Stimulated activated memory B cell treated with anti-CD40 and anti-IgM and Interleukin-4, amounts not matched to agents 10 μg/mL and 1 μg/mL and 100 μg/mL, for 72 hours (primary cell): ENCODE data around the gene TARBP1.
"Not testable (repeated sequence)": the region's sequence is repeated elsewhere in the genome, so short reads cannot be mapped to it uniquely, and the experiment has no call there.

ENCODE experiments used
- ATAC-seq: fragments of 150-1000 bp; cut with Tn5 transposase; 2 replicates; pipeline ENCODE4 v1.10.0; 2021
- H3K27ac Mint-ChIP-seq: one replicate; pipeline ENCODE4 v1.8.0; 2022; ENCODE audit warnings: mild to moderate bottlenecking, mixed read lengths
- H3K27me3 Mint-ChIP-seq: one replicate; pipeline ENCODE4 v1.8.0; 2022; ENCODE audit warnings: mixed read lengths
- H3K36me3 Mint-ChIP-seq: one replicate; pipeline ENCODE4 v1.8.0; 2022; ENCODE audit warnings: mixed read lengths
- H3K4me1 Mint-ChIP-seq: one replicate; pipeline ENCODE4 v1.8.0; 2022; ENCODE audit warnings: mixed read lengths
- H3K4me3 Mint-ChIP-seq: one replicate; pipeline ENCODE4 v1.8.0; 2022; ENCODE audit warnings: mild to moderate bottlenecking, moderate library complexity, mixed read lengths
- H3K9me3 Mint-ChIP-seq: one replicate; pipeline ENCODE4 v1.8.0; 2022; ENCODE audit warnings: mixed read lengths

Gene TARBP1, protein sequence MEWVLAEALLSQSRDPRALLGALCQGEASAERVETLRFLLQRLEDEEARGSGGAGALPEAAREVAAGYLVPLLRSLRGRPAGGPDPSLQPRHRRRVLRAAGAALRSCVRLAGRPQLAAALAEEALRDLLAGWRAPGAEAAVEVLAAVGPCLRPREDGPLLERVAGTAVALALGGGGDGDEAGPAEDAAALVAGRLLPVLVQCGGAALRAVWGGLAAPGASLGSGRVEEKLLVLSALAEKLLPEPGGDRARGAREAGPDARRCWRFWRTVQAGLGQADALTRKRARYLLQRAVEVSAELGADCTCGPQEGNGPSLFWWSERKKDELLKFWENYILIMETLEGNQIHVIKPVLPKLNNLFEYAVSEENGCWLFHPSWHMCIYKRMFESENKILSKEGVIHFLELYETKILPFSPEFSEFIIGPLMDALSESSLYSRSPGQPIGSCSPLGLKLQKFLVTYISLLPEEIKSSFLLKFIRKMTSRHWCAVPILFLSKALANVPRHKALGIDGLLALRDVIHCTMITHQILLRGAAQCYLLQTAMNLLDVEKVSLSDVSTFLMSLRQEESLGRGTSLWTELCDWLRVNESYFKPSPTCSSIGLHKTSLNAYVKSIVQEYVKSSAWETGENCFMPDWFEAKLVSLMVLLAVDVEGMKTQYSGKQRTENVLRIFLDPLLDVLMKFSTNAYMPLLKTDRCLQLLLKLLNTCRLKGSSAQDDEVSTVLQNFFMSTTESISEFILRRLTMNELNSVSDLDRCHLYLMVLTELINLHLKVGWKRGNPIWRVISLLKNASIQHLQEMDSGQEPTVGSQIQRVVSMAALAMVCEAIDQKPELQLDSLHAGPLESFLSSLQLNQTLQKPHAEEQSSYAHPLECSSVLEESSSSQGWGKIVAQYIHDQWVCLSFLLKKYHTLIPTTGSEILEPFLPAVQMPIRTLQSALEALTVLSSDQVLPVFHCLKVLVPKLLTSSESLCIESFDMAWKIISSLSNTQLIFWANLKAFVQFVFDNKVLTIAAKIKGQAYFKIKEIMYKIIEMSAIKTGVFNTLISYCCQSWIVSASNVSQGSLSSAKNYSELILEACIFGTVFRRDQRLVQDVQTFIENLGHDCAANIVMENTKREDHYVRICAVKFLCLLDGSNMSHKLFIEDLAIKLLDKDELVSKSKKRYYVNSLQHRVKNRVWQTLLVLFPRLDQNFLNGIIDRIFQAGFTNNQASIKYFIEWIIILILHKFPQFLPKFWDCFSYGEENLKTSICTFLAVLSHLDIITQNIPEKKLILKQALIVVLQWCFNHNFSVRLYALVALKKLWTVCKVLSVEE (N-terminal part only)

DNA sequence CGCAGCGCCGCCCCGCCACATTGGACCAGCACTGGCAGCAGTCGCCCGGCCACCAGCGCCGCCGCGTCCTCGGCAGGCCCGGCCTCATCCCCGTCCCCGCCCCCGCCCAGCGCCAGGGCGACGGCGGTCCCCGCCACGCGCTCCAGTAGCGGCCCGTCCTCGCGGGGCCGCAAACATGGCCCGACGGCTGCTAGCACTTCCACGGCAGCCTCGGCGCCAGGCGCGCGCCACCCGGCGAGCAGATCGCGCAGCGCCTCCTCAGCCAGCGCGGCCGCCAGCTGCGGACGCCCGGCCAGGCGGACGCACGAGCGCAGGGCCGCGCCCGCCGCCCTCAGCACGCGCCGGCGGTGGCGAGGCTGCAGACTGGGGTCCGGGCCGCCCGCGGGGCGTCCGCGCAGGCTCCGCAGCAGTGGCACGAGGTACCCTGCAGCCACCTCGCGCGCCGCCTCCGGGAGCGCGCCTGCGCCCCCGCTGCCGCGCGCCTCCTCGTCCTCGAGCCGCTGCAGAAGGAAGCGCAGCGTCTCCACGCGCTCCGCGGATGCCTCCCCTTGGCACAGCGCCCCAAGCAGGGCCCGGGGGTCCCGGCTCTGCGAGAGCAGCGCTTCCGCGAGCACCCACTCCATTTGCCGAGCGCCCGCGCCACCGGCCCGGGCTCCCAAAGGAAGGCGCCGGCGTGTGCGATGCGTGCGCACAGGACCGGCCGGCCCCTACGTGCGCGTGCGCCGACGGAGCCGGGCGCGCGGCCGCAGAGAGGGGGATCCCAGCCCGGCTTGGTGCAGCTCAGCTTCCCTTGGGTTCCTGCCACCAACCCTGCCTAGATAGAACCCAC is at the start of gene TARBP1:
TARBP1 (minus strand) TSS at position 699 of the 829 bp plus-strand sequence; CDS start at position 623, 76 bp downstream.
- Mint-ChIP-seq H3K9me3 (no peaks in the 10 kb centered on the region), H3K27me3 (no peaks in the 10 kb centered on the region), H3K27ac (peak within 1 kb of the TSS; percentile 70), H3K4me1 (peaks cover 34% of the 10 kb centered on the region), H3K4me3 (peak within 1 kb of the TSS; percentile 77), H3K36me3 (peaks cover 15% of the 10 kb centered on the region)
- ATAC-seq: peak; percentile 88

DNA sequence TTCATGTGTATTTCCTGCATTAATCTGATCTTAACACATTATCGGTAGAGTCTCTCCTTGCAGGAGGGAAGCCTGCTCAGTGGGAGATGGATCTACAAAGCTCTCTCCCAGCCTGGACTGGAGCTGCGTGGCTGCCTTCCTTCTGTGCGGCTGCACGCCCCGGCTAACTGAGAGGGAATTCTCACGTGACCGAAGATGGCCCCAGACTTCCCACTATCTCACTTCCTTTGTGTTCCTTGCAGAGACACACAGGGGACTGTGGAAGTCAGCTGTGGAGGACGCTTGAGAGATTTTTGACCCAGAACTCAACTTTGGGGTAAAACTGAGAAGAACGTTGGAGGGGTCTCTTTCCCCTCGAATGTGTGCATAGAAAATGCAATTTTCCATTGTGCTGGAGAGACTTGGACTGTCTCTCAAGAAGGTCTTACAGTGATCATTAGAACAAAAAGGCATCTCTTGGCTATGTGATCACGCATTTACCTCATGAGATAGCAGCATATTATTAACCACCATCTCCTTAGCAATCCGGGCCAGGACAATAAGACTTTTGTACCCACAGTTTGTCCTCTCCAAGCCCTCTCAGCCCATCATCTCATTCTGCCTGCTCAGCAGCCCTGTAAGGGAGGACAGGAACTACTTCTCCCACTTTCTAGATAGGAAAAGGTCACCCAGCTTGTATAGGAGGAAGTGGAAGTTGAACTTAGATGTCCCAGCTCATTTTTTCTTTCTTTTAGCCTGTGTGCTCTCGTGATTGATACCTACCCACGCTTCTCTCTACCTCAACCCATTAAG is 49.3 kb upstream of the TARBP1 start:
- peaks cover 25% of the 10 kb centered on the region for H3K4me1 Mint-ChIP-seq
- peak; percentile 57 for ATAC-seq
- no peaks in the 10 kb centered on the region for H3K9me3 Mint-ChIP-seq
- H3K36me3 Mint-ChIP-seq: no peaks in the 10 kb centered on the region
- H3K27ac Mint-ChIP-seq: peak overlapping the region; percentile 19
- no peaks in the 10 kb centered on the region for H3K27me3 Mint-ChIP-seq
- no peak overlapping the region for H3K4me3 Mint-ChIP-seq

DNA sequence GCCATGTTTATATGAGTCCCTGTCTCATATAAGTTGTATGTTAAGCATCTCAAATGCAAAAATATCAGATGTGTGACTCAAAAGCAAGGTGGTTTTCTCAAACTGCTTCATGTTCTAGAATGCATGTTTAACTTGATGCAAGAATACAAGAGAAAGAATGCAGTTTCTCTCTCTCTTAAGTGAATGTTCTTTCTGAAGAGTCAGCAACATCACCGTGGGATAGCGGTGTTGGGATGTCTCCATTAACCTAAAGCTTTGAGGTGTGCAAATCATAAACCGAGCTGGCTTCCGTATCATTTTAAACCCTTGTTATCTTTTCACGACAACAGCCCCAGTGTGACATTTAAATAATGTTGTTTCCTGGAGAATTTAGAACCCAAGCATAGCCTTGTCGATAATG is 48.4 kb upstream of the TARBP1 start:
- Mint-ChIP-seq H3K9me3 (no peaks in the 10 kb centered on the region), H3K4me3 (no peak overlapping the region), H3K4me1 (peaks cover 25% of the 10 kb centered on the region), H3K27me3 (no peaks in the 10 kb centered on the region), H3K36me3 (no peaks in the 10 kb centered on the region), H3K27ac (no peak overlapping the region)
- ATAC-seq: no peak

DNA sequence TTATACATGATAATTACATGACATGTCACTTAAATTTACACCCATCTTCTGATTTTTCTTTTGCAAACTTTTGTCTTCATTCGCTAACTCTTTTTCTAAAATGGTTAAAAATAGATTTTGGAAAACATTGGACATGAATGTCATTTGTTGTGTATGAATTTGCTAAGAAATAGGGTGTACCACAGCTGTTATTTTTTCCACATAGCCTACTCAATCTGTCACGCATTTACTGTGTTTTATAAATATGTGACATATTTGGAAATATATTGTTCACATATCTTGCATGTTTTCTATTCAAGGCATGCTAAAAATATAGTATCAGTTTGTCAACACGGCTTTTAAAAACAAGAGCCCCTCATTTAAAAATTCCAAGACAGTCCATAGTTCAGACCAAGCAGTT is 47.9 kb upstream of the TARBP1 start:
- no peak overlapping the region for H3K4me3 Mint-ChIP-seq
- no peaks in the 10 kb centered on the region for H3K27me3 Mint-ChIP-seq
- no peaks in the 10 kb centered on the region for H3K36me3 Mint-ChIP-seq
- no peak for ATAC-seq
- H3K4me1 Mint-ChIP-seq: peaks cover 25% of the 10 kb centered on the region
- no peak overlapping the region for H3K27ac Mint-ChIP-seq
- H3K9me3 Mint-ChIP-seq: no peaks in the 10 kb centered on the region

DNA sequence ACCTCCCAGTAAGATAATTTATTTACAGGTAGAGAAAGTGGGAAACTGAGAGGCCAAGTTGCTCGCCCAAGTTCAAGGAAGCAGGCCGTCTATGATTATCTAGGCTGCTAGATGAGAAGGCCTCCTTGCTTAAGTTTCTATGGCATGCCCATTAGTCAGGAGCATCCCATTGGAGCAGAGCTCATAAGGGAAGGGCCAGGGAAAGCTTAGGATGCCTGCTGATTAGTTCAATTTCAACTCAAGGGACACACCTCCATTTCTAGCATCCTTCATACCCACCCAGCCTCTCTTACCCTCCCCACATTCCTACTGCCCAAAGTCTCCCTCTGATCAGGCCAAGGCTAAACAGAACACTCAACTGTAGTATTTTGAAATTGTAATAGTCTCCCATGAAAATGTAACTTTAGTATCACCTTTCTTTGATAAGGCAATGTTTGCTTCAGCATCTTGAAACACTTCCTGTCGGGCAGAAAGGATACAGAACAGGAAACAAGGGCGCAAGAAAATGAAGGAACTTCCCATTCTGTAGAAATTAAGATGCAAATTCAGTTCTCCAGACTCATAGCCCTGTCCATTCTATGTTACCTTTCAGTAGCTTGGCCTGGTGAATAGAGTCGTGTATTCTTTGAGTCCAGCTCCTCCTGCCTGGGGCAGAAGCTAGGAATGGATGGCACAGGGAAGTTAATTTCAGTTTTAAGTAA is 46.3 kb upstream of the TARBP1 start:
- Mint-ChIP-seq H3K27me3 (no peaks in the 10 kb centered on the region), H3K36me3 (no peaks in the 10 kb centered on the region), H3K27ac (no peak overlapping the region), H3K9me3 (no peaks in the 10 kb centered on the region), H3K4me3 (no peak overlapping the region), H3K4me1 (peaks cover 27% of the 10 kb centered on the region)
- ATAC-seq: no peak

DNA sequence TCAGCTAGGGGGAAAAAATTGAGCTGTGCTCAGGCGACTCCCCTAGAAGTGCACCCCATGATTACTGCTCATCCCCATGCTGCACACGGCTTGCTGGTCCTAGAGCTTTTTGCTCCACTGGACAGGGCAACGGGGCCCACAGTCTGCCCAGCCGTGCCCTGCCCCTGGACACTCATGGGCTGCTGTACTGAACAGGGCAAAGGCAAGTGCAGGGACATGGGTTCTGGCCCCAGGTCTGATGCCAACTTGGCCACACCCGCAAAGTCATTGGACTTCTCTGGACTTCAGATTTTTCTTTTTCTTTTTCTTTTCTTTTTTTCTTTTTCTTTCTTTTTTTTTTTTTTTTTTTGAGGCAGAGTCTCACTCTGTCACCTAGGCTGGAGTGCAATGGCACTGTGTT is 42.9 kb upstream of the TARBP1 start:
- Mint-ChIP-seq H3K4me1 (peaks cover 19% of the 10 kb centered on the region), H3K27ac (no peak overlapping the region), H3K9me3 (no peaks in the 10 kb centered on the region), H3K4me3 (no peak overlapping the region), H3K27me3 (no peaks in the 10 kb centered on the region), H3K36me3 (no peaks in the 10 kb centered on the region)
- no peak for ATAC-seq

DNA sequence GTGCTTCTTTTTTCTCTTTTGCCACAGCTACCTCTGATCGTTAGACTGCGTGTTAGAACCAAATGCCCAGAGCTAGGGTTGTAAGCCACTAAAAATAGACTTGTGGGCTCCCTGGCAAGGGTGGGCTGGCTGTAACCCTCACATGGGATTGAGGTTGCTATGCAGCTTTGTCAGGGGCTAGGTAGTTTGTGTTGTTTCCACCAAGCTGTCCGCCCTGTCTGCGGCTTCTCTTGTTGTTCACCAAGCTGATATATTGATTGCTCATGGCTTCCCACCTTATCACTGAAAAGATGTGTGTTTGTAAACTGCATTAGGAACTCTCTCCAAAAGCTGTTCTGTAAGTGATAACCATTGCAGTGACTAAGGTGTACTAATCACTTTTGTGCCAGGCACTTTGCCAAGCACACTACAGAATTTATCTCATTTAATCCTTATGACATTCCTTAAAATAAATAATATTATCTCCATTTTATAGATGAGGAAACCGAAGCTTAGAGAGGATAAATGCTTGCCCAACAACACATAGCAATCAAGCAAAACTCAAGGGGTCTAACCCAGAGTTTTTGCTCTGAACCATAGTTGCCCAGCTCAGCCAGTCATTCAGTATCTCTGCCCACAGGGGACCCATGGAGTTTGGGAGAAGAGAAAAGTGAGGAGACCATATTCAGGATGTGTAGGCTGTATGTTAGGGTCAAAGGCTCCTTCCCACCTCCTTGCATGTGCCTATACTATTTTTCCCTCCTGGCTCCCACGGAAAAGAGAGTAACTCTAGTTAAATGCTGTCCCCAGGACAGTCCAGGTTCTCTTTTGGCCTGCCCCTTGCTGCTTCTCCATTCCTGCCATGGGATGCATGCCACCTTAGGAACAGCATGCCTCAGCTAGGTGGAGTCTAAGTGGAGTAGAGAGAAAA is 42.2 kb upstream of the TARBP1 start:
- Mint-ChIP-seq H3K36me3 (no peaks in the 10 kb centered on the region), H3K4me1 (peaks cover 19% of the 10 kb centered on the region), H3K4me3 (no peak overlapping the region), H3K9me3 (no peaks in the 10 kb centered on the region), H3K27me3 (no peaks in the 10 kb centered on the region), H3K27ac (no peak overlapping the region)
- ATAC-seq: no peak

DNA sequence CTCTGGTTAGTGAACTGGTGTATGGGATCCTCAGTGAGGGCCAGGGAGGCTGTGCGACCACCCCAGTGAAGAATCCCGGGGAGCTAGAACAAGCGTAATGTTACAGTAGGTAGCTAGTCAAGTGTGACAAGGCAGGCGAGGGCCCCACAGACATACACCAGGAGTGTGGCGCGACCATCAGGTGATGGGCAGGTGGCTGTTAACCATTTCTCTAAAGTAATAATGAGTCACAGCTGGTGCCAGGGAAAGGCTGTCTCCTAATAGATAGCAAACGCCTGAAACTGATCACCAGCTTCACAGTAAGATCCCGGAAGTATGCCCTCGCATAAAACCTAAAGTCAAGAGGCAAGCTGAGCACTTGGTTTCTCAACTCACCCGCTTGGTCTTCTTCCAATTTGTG is 40.5 kb upstream of the TARBP1 start:
- H3K36me3 Mint-ChIP-seq: no peaks in the 10 kb centered on the region
- no peak for ATAC-seq
- H3K4me3 Mint-ChIP-seq: no peak overlapping the region
- H3K9me3 Mint-ChIP-seq: no peaks in the 10 kb centered on the region
- H3K27me3 Mint-ChIP-seq: no peaks in the 10 kb centered on the region
- H3K4me1 Mint-ChIP-seq: peaks cover 7% of the 10 kb centered on the region
- no peak overlapping the region for H3K27ac Mint-ChIP-seq

DNA sequence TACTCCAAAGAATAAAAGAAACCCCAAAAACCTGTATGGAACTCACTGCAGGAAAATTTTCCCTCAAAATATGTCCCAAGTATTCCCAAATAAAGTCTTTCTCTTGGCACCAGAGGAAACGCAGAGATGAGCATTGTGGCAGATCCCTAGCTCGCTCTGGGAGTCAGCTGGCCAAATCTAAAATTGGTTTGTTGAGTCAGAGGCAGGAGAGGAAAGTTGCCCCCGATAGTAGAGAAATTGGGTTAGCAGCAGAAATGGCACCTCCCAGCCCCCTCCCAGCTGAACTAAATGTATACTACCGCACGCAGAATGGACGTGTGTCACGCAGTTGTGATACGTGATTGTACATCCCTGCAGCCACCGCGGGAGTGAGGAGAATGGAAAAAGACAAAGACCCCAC is 39.9 kb upstream of the TARBP1 start:
- peaks cover 7% of the 10 kb centered on the region for H3K4me1 Mint-ChIP-seq
- H3K9me3 Mint-ChIP-seq: no peaks in the 10 kb centered on the region
- no peak overlapping the region for H3K4me3 Mint-ChIP-seq

DNA sequence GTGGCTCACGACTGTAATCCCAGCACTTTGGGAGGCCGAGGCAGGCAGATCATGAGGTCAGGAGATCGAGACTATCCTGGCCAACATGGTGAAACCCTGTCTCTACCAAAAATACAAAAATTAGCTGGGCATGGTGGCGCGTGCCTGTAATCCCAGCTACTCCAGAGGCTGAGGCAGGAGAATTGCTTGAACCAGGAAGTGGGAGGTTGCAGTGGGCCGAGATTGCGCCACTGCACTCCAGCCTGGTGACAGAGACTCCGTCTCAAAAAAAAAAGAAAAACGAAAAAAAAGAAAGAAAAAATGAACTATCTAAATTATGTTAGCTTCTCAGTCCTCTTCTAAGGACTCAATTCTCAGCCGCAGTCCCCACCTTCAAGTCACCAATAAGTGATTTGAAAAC is 39.1 kb upstream of the TARBP1 start:
- H3K4me1 Mint-ChIP-seq, H3K36me3 Mint-ChIP-seq, H3K27ac Mint-ChIP-seq, H3K4me3 Mint-ChIP-seq, H3K27me3 Mint-ChIP-seq, H3K9me3 Mint-ChIP-seq, ATAC-seq: not testable (repeated sequence)

More for the DNA sequence above, 39.9 kb upstream of the TARBP1 start:
- ATAC-seq: no peak
- Mint-ChIP-seq H3K27me3 (no peaks in the 10 kb centered on the region), H3K36me3 (no peaks in the 10 kb centered on the region), H3K27ac (no peak overlapping the region)

DNA sequence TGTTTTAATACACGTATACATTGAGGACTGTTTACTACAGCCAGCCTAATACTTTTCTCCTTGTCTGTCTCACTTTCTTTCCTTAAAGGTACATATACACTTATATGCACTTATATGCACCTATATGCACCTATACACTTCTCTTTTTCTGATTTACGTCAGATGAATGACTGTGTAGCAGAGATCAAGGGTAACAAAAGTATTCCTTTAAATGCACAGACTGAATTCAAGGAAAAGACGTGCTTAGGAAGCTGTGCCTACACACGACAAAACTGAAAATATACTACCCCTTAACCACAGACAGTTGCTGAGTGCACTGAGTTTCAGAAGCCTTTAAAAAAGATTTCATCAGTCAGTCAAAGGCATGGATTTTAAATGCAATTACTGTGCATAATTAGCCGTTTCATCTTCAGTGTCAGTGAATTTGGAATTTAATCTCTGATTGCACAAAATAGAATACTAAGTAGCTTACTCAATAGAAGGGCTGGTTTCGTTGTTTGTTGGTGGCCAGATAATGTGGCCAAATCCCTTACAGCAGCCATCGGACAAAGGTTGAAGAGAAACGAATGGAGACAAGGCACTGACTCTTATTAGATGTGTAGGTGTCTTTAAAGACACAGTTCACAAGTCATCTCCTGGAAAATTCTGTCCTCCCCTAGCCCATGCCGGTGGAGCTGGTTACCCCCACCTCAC is 38.3 kb upstream of the TARBP1 start:
- no peak overlapping the region for H3K4me3 Mint-ChIP-seq
- H3K27me3 Mint-ChIP-seq: no peaks in the 10 kb centered on the region
- H3K27ac Mint-ChIP-seq: no peak overlapping the region

DNA sequence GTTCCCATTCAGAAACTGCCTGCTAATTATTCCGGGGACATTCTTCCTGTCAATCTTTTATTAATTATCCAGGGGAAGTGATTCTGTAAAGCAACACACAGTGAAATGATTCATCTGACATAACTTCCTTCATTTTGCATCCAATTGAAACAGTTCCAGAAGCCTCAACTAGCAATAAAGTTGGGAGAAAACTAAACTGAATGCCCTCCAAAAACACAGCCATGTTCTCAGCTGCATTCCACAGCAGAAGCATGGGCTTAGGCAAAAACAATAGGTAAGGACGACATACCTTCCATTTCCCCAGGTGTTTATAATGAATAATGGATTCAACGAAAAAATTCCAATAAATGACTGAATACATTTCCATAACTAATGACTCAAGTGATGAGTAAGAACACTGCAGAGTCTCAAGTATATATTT is 36.9 kb upstream of the TARBP1 start:
- H3K9me3 Mint-ChIP-seq: no peaks in the 10 kb centered on the region
- H3K36me3 Mint-ChIP-seq: no peaks in the 10 kb centered on the region
- H3K4me3 Mint-ChIP-seq: no peak overlapping the region
- ATAC-seq: no peak
- H3K4me1 Mint-ChIP-seq: peaks cover 22% of the 10 kb centered on the region
- H3K27ac Mint-ChIP-seq: no peak overlapping the region
- no peaks in the 10 kb centered on the region for H3K27me3 Mint-ChIP-seq

More for the DNA sequence above, 38.3 kb upstream of the TARBP1 start:
- ATAC-seq: no peak
- Mint-ChIP-seq H3K36me3 (no peaks in the 10 kb centered on the region), H3K9me3 (no peaks in the 10 kb centered on the region), H3K4me1 (peaks cover 17% of the 10 kb centered on the region)
